Endodermal cell (in vitro differentiated cells): Measurements from ENCODE around the gene CNDP2. TPM values are rescaled to one million over a fixed set of nuclear protein-coding genes. Genes with fewer than 3 reads are reported as not detected.
A peak's percentile ranks its signal among the peaks of the same experiment; 100 is the strongest.

Experiments
- DNase-seq: peaks from one replicate; pipeline ENCODE4 v3.0.0-alpha.2; 2017
- H3K27ac ChIP-seq: 2 replicates; pipeline ENCODE4 v1.5.1; 2013; ENCODE audit warnings: mild to moderate bottlenecking, low read depth, low read length, moderate library complexity
- H3K27me3 ChIP-seq: 2 replicates; pipeline ENCODE4 v1.6.1; 2013; ENCODE audit warnings: mild to moderate bottlenecking, low read length, moderate library complexity; ENCODE audit not compliant: insufficient read depth, control insufficient read depth, poor library complexity, severe bottlenecking
- H3K36me3 ChIP-seq: 2 replicates; pipeline ENCODE4 v1.7.0; 2013; ENCODE audit warnings: mild to moderate bottlenecking, low read length, moderate library complexity; ENCODE audit not compliant: control insufficient read depth, insufficient read depth
- H3K4me1 ChIP-seq: one replicate; pipeline ENCODE4 v1.7.0; 2013; ENCODE audit warnings: low read length; ENCODE audit not compliant: control insufficient read depth, insufficient read depth
- H3K4me3 ChIP-seq: 2 replicates; pipeline ENCODE4 v1.5.1; 2013; ENCODE audit warnings: mild to moderate bottlenecking, low read length, moderate library complexity
- H3K9ac ChIP-seq: 2 replicates; pipeline ENCODE4 v1.6.1; 2013; ENCODE audit warnings: mild to moderate bottlenecking, low read length, moderate library complexity; ENCODE audit not compliant: poor library complexity, severe bottlenecking; ENCODE audit errors: extremely low read depth
- H3K9me3 ChIP-seq: 2 replicates; pipeline ENCODE4 v1.6.1; 2013; ENCODE audit warnings: mild to moderate bottlenecking, low read length, moderate library complexity; ENCODE audit not compliant: control insufficient read depth
- H3K27ac Mint-ChIP-seq: 2 replicates; pipeline ENCODE4 v1.8.0; 2020; ENCODE audit warnings: mixed read lengths
- H3K27me3 Mint-ChIP-seq: 2 replicates; pipeline ENCODE4 v1.8.0; 2021; ENCODE audit warnings: mild to moderate bottlenecking, mixed read lengths; ENCODE audit not compliant: insufficient read depth
- H3K36me3 Mint-ChIP-seq: 2 replicates; pipeline ENCODE4 v1.8.0; 2020; ENCODE audit warnings: low read depth, mixed read lengths
- H3K4me1 Mint-ChIP-seq: 2 replicates; pipeline ENCODE4 v1.8.0; 2020; ENCODE audit warnings: mixed read lengths
- H3K4me3 Mint-ChIP-seq: 2 replicates; pipeline ENCODE4 v1.8.0; 2020; ENCODE audit warnings: mild to moderate bottlenecking, moderate library complexity, mixed read lengths
- H3K9me3 Mint-ChIP-seq: 2 replicates; pipeline ENCODE4 v1.8.0; 2020; ENCODE audit warnings: mild to moderate bottlenecking, mixed read lengths
- CTCF ChIP-seq: fragments of 200-600 bp; sonication (generic); conservative IDR thresholded peaks from 2 replicates; pipeline ENCODE4 v1.5.0; 2021; ENCODE audit warnings: antibody characterized with exemption, mild to moderate bottlenecking
- WGBS, 2 experiments: methylation state at CpG; one replicate each; pipeline versions ENCODE4 v1.1.5 to v1.1.7; 2013; ENCODE audit warnings: missing lambda C conversion rate in 2 of 2, mixed read lengths in 1 of 2; ENCODE audit not compliant: insufficient coverage in 1 of 2, insufficient read length in 1 of 2; 5-methylcytosine and 5-hydroxymethylcytosine counted together
- total RNA-seq, 2 donors: library from RNA; stranded (reverse); fragmentation: NEBNext Ultra II Directional in 1 of 2; extraction: Animal tissue kit (Norgen Biotek cat#: 25700) in 1 of 2; gene quantifications; 2 replicates in 1 of 2; 3 replicates in 1 of 2; pipeline ENCODE4 v1.2.1, GENCODE V29; 2021

CNDP2 gene
- total RNA-seq, 2 donors from 2014 or later: 385 to 416 TPM

GRCh38 chr18:74465775-74466174 lies 30.4 kb upstream of the CNDP2 start:
- Histone ChIP-seq H3K27ac (no peak overlapping the region), H3K4me1 (no peaks in the 10 kb centered on the region), H3K36me3 (no peaks in the 10 kb centered on the region), H3K9ac (no peak overlapping the region), H3K27me3 (no peaks in the 10 kb centered on the region), H3K4me3 (no peak overlapping the region), H3K9me3 (peaks cover 16% of the 10 kb centered on the region)
- no peak overlapping the region for H3K4me3 Mint-ChIP-seq
- no peaks in the 10 kb centered on the region for H3K4me1 Mint-ChIP-seq
- no peak for TF ChIP-seq CTCF
- no peaks in the 10 kb centered on the region for H3K36me3 Mint-ChIP-seq
- WGBS, 2 experiments: 95 to 96% methylated on average over 3 to 4 of the region's 4 CpGs
- H3K9me3 Mint-ChIP-seq: peaks cover 10% of the 10 kb centered on the region
- no peak for DNase-seq
- H3K27me3 Mint-ChIP-seq: peaks cover 12% of the 10 kb centered on the region
- H3K27ac Mint-ChIP-seq: no peak overlapping the region

GRCh38 chr18:74468547-74469061 lies 27.6 kb upstream of the CNDP2 start:
- 94 to 100% methylated on average over 1 to 3 of the region's 3 CpGs for WGBS, 2 experiments

GRCh38 chr18:74472312-74472711 lies 23.9 kb upstream of the CNDP2 start:
- H3K9me3 ChIP-seq: peaks cover 27% of the 10 kb centered on the region
- TF ChIP-seq CTCF: no peak

More at GRCh38 chr18:74468547-74469061, 27.6 kb upstream of the CNDP2 start:
- Histone ChIP-seq H3K27me3 (no peaks in the 10 kb centered on the region), H3K9me3 (peaks cover 27% of the 10 kb centered on the region), H3K4me3 (no peak overlapping the region), H3K9ac (no peak overlapping the region), H3K4me1 (peaks cover 7% of the 10 kb centered on the region), H3K36me3 (no peaks in the 10 kb centered on the region), H3K27ac (no peak overlapping the region)
- peaks cover 3% of the 10 kb centered on the region for H3K27me3 Mint-ChIP-seq
- TF ChIP-seq CTCF: no peak
- H3K9me3 Mint-ChIP-seq: peaks cover 10% of the 10 kb centered on the region
- no peak overlapping the region for H3K27ac Mint-ChIP-seq
- H3K36me3 Mint-ChIP-seq: no peaks in the 10 kb centered on the region
- no peak overlapping the region for H3K4me3 Mint-ChIP-seq
- no peaks in the 10 kb centered on the region for H3K4me1 Mint-ChIP-seq
- DNase-seq: no peak

More at GRCh38 chr18:74472312-74472711, 23.9 kb upstream of the CNDP2 start:
- H3K27ac Mint-ChIP-seq: no peak overlapping the region
- DNase-seq: no peak
- H3K4me3 Mint-ChIP-seq: no peak overlapping the region
- WGBS, 2 experiments: 58 to 63% methylated on average over 1 to 2 of the region's 2 CpGs
- Histone ChIP-seq H3K4me1 (peaks cover 13% of the 10 kb centered on the region), H3K27me3 (no peaks in the 10 kb centered on the region), H3K4me3 (peak overlapping the region; percentile 14), H3K27ac (no peak overlapping the region), H3K36me3 (no peaks in the 10 kb centered on the region), H3K9ac (no peak overlapping the region)
- peaks cover 10% of the 10 kb centered on the region for H3K9me3 Mint-ChIP-seq
- H3K36me3 Mint-ChIP-seq: no peaks in the 10 kb centered on the region
- H3K4me1 Mint-ChIP-seq: peaks cover 4% of the 10 kb centered on the region
- peaks cover 3% of the 10 kb centered on the region for H3K27me3 Mint-ChIP-seq
